NT2/D1 (cell line): ENCODE results near the gene PSEN1.

Experiments used
- DNase-seq: peaks from one replicate; pipeline ENCODE4 v3.0.0-alpha.2; 2011; ENCODE audit warnings: low read depth, low spot score
- H3K27me3 ChIP-seq: 2 replicates; pipeline ENCODE4 v1.6.0; 2011; ENCODE audit warnings: mild to moderate bottlenecking; ENCODE audit not compliant: insufficient read length, insufficient read depth
- H3K36me3 ChIP-seq: 2 replicates; pipeline ENCODE4 v1.6.1; 2011; ENCODE audit warnings: mild to moderate bottlenecking, low read length, mixed read lengths; ENCODE audit not compliant: insufficient read depth, insufficient read length
- H3K4me1 ChIP-seq: 2 replicates; pipeline ENCODE4 v1.5.1; 2011; ENCODE audit not compliant: insufficient read depth, insufficient read length
- H3K4me3 ChIP-seq: 2 replicates; pipeline ENCODE4 v1.5.1; 2011; ENCODE audit warnings: low read depth; ENCODE audit not compliant: insufficient read length
- H3K9ac ChIP-seq: 2 replicates; pipeline ENCODE4 v1.6.0; 2011; ENCODE audit warnings: low read depth; ENCODE audit not compliant: insufficient read length
- H3K9me3 ChIP-seq: 2 replicates; pipeline ENCODE4 v1.5.1; 2011; ENCODE audit warnings: mild to moderate bottlenecking, low read length; ENCODE audit not compliant: insufficient read depth
- SUZ12 ChIP-seq: IDR thresholded peaks from 2 replicates; pipeline ENCODE4 v1.6.1; 2011; ENCODE audit not compliant: insufficient read length, insufficient read depth; ENCODE audit errors: extremely low read depth
- YY1 ChIP-seq: IDR thresholded peaks from 2 replicates; pipeline ENCODE4 v1.6.1; 2011; ENCODE audit not compliant: insufficient read length, insufficient read depth
- ZNF274 ChIP-seq: IDR thresholded peaks from 2 replicates; pipeline ENCODE4 v1.6.1; 2011; ENCODE audit warnings: mild to moderate bottlenecking, low read depth, low read length

PSEN1 gene

GRCh38 chr14:73263606-73264005 lies 127.3 kb downstream of the PSEN1 start:
- TF ChIP-seq ZNF274 (no peak), YY1 (no peak), SUZ12 (no peak)
- Histone ChIP-seq H3K4me1 (peaks cover 2% of the 10 kb centered on the region), H3K36me3 (peaks cover 3% of the 10 kb centered on the region), H3K9ac (no peak overlapping the region), H3K9me3 (no peaks in the 10 kb centered on the region), H3K27me3 (no peaks in the 10 kb centered on the region), H3K4me3 (no peak overlapping the region)
- DNase-seq: no peak

DNA sequence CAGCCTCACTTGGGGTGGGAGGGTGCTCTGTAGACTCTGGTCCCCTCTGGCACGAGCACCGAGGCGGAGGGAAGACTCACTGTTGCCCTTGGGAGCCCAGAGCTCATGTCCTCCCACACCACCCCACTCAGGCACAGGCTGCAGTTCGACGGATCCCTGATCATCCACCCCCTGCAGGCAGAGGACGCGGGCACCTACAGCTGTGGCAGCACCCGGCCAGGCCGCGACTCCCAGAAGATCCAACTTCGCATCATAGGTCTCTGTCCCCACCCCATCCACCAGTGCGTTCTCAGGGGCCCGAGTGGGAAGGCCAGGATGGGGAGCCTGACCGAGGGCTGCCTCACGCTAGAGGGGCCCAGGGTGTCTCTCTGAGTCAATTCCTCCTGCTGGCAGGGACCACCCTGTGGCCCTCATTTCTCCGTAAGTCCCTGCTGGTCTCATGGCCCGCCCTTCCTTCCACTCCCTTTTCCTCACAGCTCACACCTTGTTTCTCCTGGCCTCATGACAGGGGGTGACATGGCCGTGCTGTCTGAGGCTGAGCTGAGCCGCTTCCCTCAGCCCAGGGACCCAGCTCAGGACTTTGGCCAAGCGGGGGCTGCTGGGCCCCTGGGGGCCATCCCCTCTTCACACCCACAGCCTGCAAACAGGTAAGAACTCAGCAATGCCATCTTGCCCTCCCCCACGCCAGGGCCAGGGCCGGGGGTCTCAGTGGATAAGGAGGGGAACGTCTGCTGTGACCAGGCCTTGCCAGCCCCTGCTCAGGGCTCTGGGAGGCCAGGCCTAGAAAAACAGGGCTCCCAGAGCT lies 128.0 kb downstream of the PSEN1 start:
- no peak for TF ChIP-seq ZNF274
- TF ChIP-seq YY1: no peak
- TF ChIP-seq SUZ12: no peak
- Histone ChIP-seq H3K9ac (no peak overlapping the region), H3K27me3 (no peaks in the 10 kb centered on the region), H3K4me1 (peaks cover 2% of the 10 kb centered on the region), H3K9me3 (no peaks in the 10 kb centered on the region), H3K36me3 (peaks cover 5% of the 10 kb centered on the region), H3K4me3 (no peak overlapping the region)
- DNase-seq: no peak

GRCh38 chr14:73264885-73265720 lies 128.8 kb downstream of the PSEN1 start:
- peaks cover 5% of the 10 kb centered on the region for H3K36me3 ChIP-seq
- no peak for DNase-seq
- no peaks in the 10 kb centered on the region for H3K9me3 ChIP-seq
- no peak overlapping the region for H3K4me3 ChIP-seq
- no peak overlapping the region for H3K9ac ChIP-seq
- no peak for TF ChIP-seq SUZ12
- TF ChIP-seq YY1: no peak
- TF ChIP-seq ZNF274: no peak
- H3K4me1 ChIP-seq: peaks cover 2% of the 10 kb centered on the region
- no peaks in the 10 kb centered on the region for H3K27me3 ChIP-seq

- Histone ChIP-seq H3K36me3 (peaks cover 5% of the 10 kb centered on the region), H3K4me1 (peaks cover 2% of the 10 kb centered on the region), H3K27me3 (no peaks in the 10 kb centered on the region), H3K9me3 (no peaks in the 10 kb centered on the region), H3K4me3 (no peak overlapping the region), H3K9ac (no peak overlapping the region)
- DNase-seq: no peak
- TF ChIP-seq ZNF274: no peak
- no peak for TF ChIP-seq YY1
- TF ChIP-seq SUZ12: no peak
Measured at GRCh38 chr14:73265721-73266046, 129.4 kb downstream of the PSEN1 start.

GRCh38 chr14:73266317-73266716 lies 130.0 kb downstream of the PSEN1 start:
- Histone ChIP-seq H3K9ac (no peak overlapping the region), H3K4me1 (peaks cover 2% of the 10 kb centered on the region), H3K36me3 (peaks cover 5% of the 10 kb centered on the region), H3K4me3 (no peak overlapping the region), H3K27me3 (no peaks in the 10 kb centered on the region), H3K9me3 (no peaks in the 10 kb centered on the region)
- no peak for DNase-seq
- TF ChIP-seq YY1 (no peak), ZNF274 (no peak), SUZ12 (no peak)

- Histone ChIP-seq H3K9me3 (no peaks in the 10 kb centered on the region), H3K36me3 (peaks cover 7% of the 10 kb centered on the region), H3K4me1 (no peaks in the 10 kb centered on the region), H3K27me3 (no peaks in the 10 kb centered on the region), H3K4me3 (no peak overlapping the region), H3K9ac (no peak overlapping the region)
- DNase-seq: no peak
- TF ChIP-seq ZNF274: no peak
- TF ChIP-seq SUZ12: no peak
- no peak for TF ChIP-seq YY1
Measured at GRCh38 chr14:73267474-73267873, 131.2 kb downstream of the PSEN1 start.

GRCh38 chr14:73269729-73270531 lies 133.6 kb downstream of the PSEN1 start:
- TF ChIP-seq YY1: no peak
- TF ChIP-seq ZNF274: no peak
- no peak for TF ChIP-seq SUZ12
- no peaks in the 10 kb centered on the region for H3K4me1 ChIP-seq
- no peak overlapping the region for H3K9ac ChIP-seq
- no peaks in the 10 kb centered on the region for H3K27me3 ChIP-seq
- DNase-seq: no peak
- H3K4me3 ChIP-seq: no peak overlapping the region
- H3K36me3 ChIP-seq: peaks cover 19% of the 10 kb centered on the region
- no peaks in the 10 kb centered on the region for H3K9me3 ChIP-seq
